Measurements from ENCODE around the gene PARD6A. TPM values are rescaled to one million over a fixed set of nuclear protein-coding genes. Genes with fewer than 3 reads are reported as not detected.
"Not testable (repeated sequence)": the region's sequence is repeated elsewhere in the genome, so short reads cannot be mapped to it uniquely, and the experiment has no call there.

Gene PARD6A
- polyA plus RNA-seq, 1 donor from 2014 or later = 18.5 TPM

- H3K27me3 Mint-ChIP-seq = no peaks in the 10 kb centered on the region
- peaks cover 10 to 16% (median 14%) of the 10 kb centered on the region in 3 donors for H3K4me1 Mint-ChIP-seq
- H3K4me3 Mint-ChIP-seq = no peak overlapping the region
- H3K9me3 Mint-ChIP-seq = no peaks in the 10 kb centered on the region
- H3K27ac Mint-ChIP-seq = peak overlapping the region in 1 of 3 donors; percentile 59
- H3K36me3 Mint-ChIP-seq = peaks cover 1% of the 10 kb centered on the region
Measured at GRCh38 chr16:67679935-67680897, 19.5 kb downstream of the PARD6A start.

DNA sequence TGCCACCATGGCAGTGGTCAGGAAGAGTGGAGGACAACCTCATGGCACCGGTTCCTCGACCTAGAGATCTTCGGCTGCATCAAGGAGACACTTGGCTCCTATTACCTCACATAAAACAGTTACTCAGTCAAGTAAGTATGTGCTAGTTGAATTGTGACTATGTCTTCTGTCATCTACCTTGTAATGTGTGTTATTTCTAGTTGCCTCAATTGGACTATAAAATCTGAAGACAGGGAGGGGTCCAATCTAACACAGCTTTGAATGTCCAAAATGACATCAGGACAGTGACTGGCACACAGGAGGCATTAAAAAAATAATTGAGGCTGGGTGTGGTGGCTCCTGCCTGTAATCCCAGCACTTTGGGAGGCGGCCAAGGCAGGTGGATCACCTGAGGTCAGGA is 23.0 kb downstream of the PARD6A start:
- Mint-ChIP-seq H3K36me3 (peaks cover 3% of the 10 kb centered on the region), H3K27me3 (no peaks in the 10 kb centered on the region), H3K9me3 (no peaks in the 10 kb centered on the region), H3K4me3 (no peak overlapping the region), H3K4me1 (peaks cover 21 to 25% (median 22%) of the 10 kb centered on the region in 3 donors), H3K27ac (no peak overlapping the region)

DNA sequence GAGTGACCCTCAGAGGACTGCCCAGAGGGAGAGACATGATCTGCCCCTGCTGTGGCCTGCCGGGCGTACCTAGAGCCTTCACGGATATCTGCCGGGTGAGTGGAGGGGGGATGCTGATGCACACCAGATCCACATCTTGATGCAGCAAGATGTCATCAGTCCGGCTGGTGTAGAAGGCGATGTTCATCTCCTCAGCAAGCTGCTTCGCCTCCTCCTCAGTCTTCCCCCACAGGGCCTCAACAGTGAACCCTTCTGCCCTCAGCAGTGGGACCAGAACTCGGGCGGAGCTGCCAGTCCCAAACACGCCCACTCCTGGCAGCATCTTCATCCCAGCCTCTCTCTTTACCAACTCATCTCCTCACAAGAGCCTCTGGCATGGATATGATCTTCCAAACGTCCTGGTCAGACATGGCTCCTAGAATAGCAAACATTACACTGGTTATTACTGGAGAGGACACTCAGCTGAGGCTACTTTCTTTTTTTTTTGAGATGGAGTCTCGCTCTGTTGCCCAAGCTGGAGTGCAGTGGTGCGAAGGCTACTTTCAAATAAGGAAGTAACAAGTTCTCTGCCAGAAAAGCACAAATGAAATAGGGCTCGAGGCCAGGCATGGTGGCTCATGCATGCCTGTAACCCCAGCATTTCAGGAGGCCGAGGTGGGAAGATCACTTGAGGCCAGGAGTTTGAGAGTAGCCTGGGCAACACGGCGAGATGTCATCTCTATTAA is 24.8 kb downstream of the PARD6A start:
- H3K9me3 Mint-ChIP-seq = no peaks in the 10 kb centered on the region
- peak overlapping the region; percentile 15 to 55 (median 48) for H3K27ac Mint-ChIP-seq
- peaks cover 21 to 25% (median 22%) of the 10 kb centered on the region in 3 donors for H3K4me1 Mint-ChIP-seq
- H3K27me3 Mint-ChIP-seq = no peaks in the 10 kb centered on the region
- peaks cover 3% of the 10 kb centered on the region for H3K36me3 Mint-ChIP-seq
- H3K4me3 Mint-ChIP-seq = peak overlapping the region in 3 of 4 donors; percentile 47 to 91 (median 81)

- H3K36me3 Mint-ChIP-seq, H3K4me1 Mint-ChIP-seq, H3K4me3 Mint-ChIP-seq, H3K9me3 Mint-ChIP-seq, H3K27ac Mint-ChIP-seq, H3K27me3 Mint-ChIP-seq: not testable (repeated sequence)
Measured at GRCh38 chr16:67693517-67694285, 32.9 kb downstream of the PARD6A start.

DNA sequence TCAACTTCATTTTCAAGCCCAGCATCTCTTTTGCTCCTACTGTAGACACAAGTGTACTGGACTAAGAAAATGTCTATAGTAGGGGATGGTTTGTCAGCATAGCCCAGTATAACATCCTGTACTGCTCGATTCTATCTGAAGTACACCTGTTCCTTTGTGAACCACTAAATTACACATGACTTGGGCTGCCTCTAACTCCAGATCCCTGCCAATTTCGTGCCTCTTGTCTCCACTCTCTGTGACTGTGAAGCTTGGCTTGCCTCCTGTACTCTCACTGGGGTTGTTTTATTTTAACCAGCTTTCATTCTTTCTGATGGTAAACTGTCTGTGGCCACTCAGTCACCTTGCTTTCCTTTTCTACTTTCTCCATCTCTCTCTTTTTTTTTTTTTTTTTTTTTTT is 33.9 kb downstream of the PARD6A start:
- Mint-ChIP-seq H3K9me3 (peaks cover 0 to 2% (median 0%) of the 10 kb centered on the region in 3 donors), H3K36me3 (no peaks in the 10 kb centered on the region), H3K27me3 (no peaks in the 10 kb centered on the region), H3K27ac (peak overlapping the region in 1 of 3 donors; percentile 39), H3K4me3 (no peak overlapping the region), H3K4me1 (peaks cover 0 to 8% (median 8%) of the 10 kb centered on the region in 3 donors)

GRCh38 chr16:67697422-67698185 is 36.8 kb downstream of the PARD6A start:
- no peaks in the 10 kb centered on the region for H3K36me3 Mint-ChIP-seq
- peaks cover 0 to 6% (median 5%) of the 10 kb centered on the region in 3 donors for H3K4me1 Mint-ChIP-seq
- H3K4me3 Mint-ChIP-seq = no peak overlapping the region
- peaks cover 0 to 2% (median 0%) of the 10 kb centered on the region in 3 donors for H3K9me3 Mint-ChIP-seq
- no peaks in the 10 kb centered on the region for H3K27me3 Mint-ChIP-seq
- H3K27ac Mint-ChIP-seq = no peak overlapping the region

DNA sequence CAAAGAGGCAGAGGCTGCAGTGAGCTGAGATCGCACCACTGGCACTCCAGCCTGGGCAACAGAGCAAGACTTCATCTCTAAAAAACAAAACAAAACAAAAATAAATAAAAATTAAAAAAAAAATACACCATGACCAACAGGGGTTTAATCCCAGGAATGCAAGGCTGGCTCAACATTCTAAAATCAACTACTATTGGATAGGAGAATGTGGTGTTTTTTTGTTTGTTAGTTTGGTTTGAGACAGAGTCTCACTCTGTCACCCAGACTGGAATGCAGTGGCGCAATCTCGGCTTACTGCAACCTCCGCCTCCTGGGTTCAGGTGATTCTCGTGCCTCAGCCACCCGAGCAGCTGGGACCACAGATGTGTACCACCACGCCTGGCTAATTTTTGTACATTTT is 38.5 kb downstream of the PARD6A start:
- Mint-ChIP-seq H3K27ac (no peak overlapping the region), H3K36me3 (no peaks in the 10 kb centered on the region), H3K4me3 (no peak overlapping the region), H3K27me3 (no peaks in the 10 kb centered on the region), H3K9me3 (peaks cover 0 to 2% (median 0%) of the 10 kb centered on the region in 3 donors), H3K4me1 (peaks cover 0 to 5% (median 2%) of the 10 kb centered on the region in 3 donors)

GRCh38 chr16:67701420-67701819 is 40.7 kb downstream of the PARD6A start:
- H3K4me3 Mint-ChIP-seq = no peak overlapping the region
- H3K27ac Mint-ChIP-seq = no peak overlapping the region
- H3K36me3 Mint-ChIP-seq = no peaks in the 10 kb centered on the region

DNA sequence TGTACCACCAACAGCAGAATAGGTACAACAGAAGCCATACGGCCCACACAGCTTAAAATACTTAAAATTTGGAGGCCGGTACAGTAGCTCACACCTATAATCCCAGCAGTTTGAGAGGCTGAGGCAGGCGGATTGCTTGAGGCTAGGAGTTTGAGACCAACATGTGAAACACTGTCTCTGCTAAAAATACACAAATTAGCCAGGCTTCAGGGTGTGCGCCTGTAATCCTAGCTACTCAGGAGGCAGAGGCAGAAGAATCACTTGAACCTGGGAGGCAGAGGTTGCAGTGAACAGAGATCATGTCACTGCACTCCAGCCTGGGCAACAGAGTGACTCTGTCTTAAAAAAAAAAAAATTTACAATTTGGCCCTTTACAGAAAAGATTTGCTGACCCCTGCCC is 41.4 kb downstream of the PARD6A start:
- Mint-ChIP-seq H3K9me3 (peaks cover 0 to 2% (median 0%) of the 10 kb centered on the region in 3 donors), H3K4me1 (peaks cover 0 to 7% (median 4%) of the 10 kb centered on the region in 3 donors), H3K36me3 (no peaks in the 10 kb centered on the region), H3K27me3 (no peaks in the 10 kb centered on the region), H3K27ac (no peak overlapping the region), H3K4me3 (no peak overlapping the region)

More at GRCh38 chr16:67701420-67701819, 40.7 kb downstream of the PARD6A start:
- H3K4me1 Mint-ChIP-seq = peaks cover 0 to 8% (median 4%) of the 10 kb centered on the region in 3 donors
- no peaks in the 10 kb centered on the region for H3K27me3 Mint-ChIP-seq
- H3K9me3 Mint-ChIP-seq = peaks cover 0 to 2% (median 0%) of the 10 kb centered on the region in 3 donors

DNA sequence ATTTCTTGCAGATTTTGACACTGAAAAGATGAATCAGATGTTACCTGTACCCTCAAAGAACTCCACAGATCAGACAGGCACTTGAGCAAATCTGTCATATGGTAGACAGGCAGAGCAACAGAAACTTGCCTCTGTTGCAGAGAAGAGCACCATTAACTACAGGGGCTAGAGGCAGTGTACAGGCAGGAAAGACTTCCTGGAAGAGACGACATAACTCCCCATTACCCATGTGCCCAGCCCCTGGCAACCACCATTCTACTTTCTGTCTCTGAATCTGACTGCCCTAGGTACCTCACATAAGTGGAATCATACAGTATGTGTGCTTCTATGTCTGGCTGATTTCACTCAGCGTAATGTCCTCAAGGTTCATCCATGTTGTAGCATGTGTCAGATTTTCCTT is 42.9 kb downstream of the PARD6A start:
- H3K9me3 Mint-ChIP-seq = peaks cover 0 to 1% (median 0%) of the 10 kb centered on the region in 3 donors
- H3K27ac Mint-ChIP-seq = no peak overlapping the region

GRCh38 chr16:67704110-67704509 is 43.4 kb downstream of the PARD6A start:
- Mint-ChIP-seq H3K27me3 (no peaks in the 10 kb centered on the region), H3K4me3 (no peak overlapping the region), H3K9me3 (no peaks in the 10 kb centered on the region), H3K4me1 (peaks cover 0 to 7% (median 4%) of the 10 kb centered on the region in 3 donors), H3K36me3 (no peaks in the 10 kb centered on the region), H3K27ac (no peak overlapping the region)

More for the DNA sequence above, 42.9 kb downstream of the PARD6A start:
- H3K4me1 Mint-ChIP-seq = peaks cover 0 to 7% (median 4%) of the 10 kb centered on the region in 3 donors
- no peaks in the 10 kb centered on the region for H3K36me3 Mint-ChIP-seq
- no peaks in the 10 kb centered on the region for H3K27me3 Mint-ChIP-seq
- no peak overlapping the region for H3K4me3 Mint-ChIP-seq

- Mint-ChIP-seq H3K36me3 (peaks cover 3% of the 10 kb centered on the region), H3K4me3 (no peak overlapping the region), H3K27me3 (no peaks in the 10 kb centered on the region)
Measured at GRCh38 chr16:67707210-67707609, 46.5 kb downstream of the PARD6A start.

DNA sequence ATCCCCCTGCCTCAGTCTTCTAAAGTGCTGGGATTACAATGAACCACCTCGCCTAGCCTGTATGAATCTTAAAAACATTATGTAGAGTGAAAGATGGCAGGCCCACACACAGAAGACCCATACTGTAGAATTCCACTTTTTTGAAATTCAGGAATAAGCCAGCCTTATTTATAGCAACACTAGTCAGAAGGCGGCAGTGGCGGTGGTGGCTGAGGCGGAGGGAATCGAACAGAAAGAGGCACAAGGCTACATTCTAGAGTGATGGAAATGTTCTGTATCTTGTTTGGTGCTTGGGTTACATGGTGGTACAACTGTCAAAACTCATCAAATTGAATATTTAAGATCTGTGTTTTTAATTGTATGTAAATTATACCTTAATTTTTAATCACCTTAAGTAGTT is 47.0 kb downstream of the PARD6A start:
- H3K27me3 Mint-ChIP-seq = no peaks in the 10 kb centered on the region
- peaks cover 2 to 19% (median 12%) of the 10 kb centered on the region in 3 donors for H3K4me1 Mint-ChIP-seq
- peaks cover 3% of the 10 kb centered on the region for H3K36me3 Mint-ChIP-seq
- H3K9me3 Mint-ChIP-seq = no peaks in the 10 kb centered on the region
- H3K27ac Mint-ChIP-seq = no peak overlapping the region
- no peak overlapping the region for H3K4me3 Mint-ChIP-seq

More at GRCh38 chr16:67707210-67707609, 46.5 kb downstream of the PARD6A start:
- H3K9me3 Mint-ChIP-seq = no peaks in the 10 kb centered on the region
- peaks cover 2 to 19% (median 12%) of the 10 kb centered on the region in 3 donors for H3K4me1 Mint-ChIP-seq
- no peak overlapping the region for H3K27ac Mint-ChIP-seq

- Mint-ChIP-seq H3K4me1 (peaks cover 2 to 19% (median 13%) of the 10 kb centered on the region in 3 donors), H3K36me3 (peaks cover 3% of the 10 kb centered on the region), H3K27ac (no peak overlapping the region), H3K27me3 (no peaks in the 10 kb centered on the region), H3K9me3 (no peaks in the 10 kb centered on the region), H3K4me3 (no peak overlapping the region)
Measured at GRCh38 chr16:67708368-67708771, 47.6 kb downstream of the PARD6A start.
